Breast epithelium (tissue), 4 donors: Measurements from ENCODE around the gene GIPR. TPM values are rescaled to one million over a fixed set of nuclear protein-coding genes. Genes with fewer than 3 reads are reported as not detected.
A peak's percentile ranks its signal among the peaks of the same experiment; 100 is the strongest.

Source experiments
- DNase-seq, 2 donors: peaks; one replicate each; pipeline ENCODE4 v3.0.0-alpha.2; 2019; ENCODE audit warnings: low spot score in 2 of 2
- H3K27ac ChIP-seq, 2 donors: fragments of 200-600 bp; sonication (generic) in 1 of 2; one replicate each; pipeline ENCODE4 v1.5.1; 2016 to 2019; ENCODE audit warnings: mild to moderate bottlenecking in 1 of 2
- H3K27me3 ChIP-seq, 2 donors: fragments of 200-600 bp; sonication (generic) in 1 of 2; one replicate each; pipeline versions ENCODE4 v1.5.1 to v1.6.0; 2017 to 2019; ENCODE audit warnings: control low read depth in 1 of 2, mild to moderate bottlenecking in 1 of 2
- H3K36me3 ChIP-seq: fragments of 200-600 bp; one replicate; pipeline ENCODE4 v1.5.1; 2019
- H3K4me1 ChIP-seq, 2 donors: fragments of 200-600 bp; sonication (generic); one replicate each; pipeline ENCODE4 v1.5.1; 2016 to 2019; ENCODE audit warnings: control low read depth in 1 of 2
- H3K4me3 ChIP-seq, 3 donors: fragments of 200-600 bp; sonication (generic); 1 replicate in 2 of 3; 2 replicates in 1 of 3; pipeline ENCODE4 v1.5.1; 2016 to 2019; ENCODE audit warnings: mild to moderate bottlenecking in 3 of 3, moderate library complexity in 2 of 3
- H3K9me3 ChIP-seq, 2 donors: fragments of 200-600 bp; sonication (generic) in 1 of 2; one replicate each; pipeline ENCODE4 v1.5.1; 2016 to 2019; ENCODE audit warnings: control low read depth in 1 of 2
- POLR2A ChIP-seq: fragments of 450-650 bp; IDR thresholded peaks from one replicate; pipeline ENCODE4 v1.6.1; 2016; ENCODE audit warnings: antibody characterized with exemption, mild to moderate bottlenecking, moderate library complexity
- POLR2AphosphoS5 ChIP-seq, 3 donors: sonication (generic); formaldehyde crosslinking; IDR thresholded peaks; one replicate each; pipeline ENCODE4 v1.6.1; 2017; ENCODE audit warnings: antibody characterized with exemption in 3 of 3
- intact Hi-C: fragments of 100-400 bp; cut with DNase I; formaldehyde crosslinking; loops from one replicate; pipeline ENCODE4 v1.15.1; 2023; ENCODE audit warnings: low total_unique reads
- total RNA-seq, 3 donors: library from RNA; depleted of rRNA; stranded (reverse); fragments of >200 nt; gene quantifications; one replicate each; pipeline ENCODE4 v1.1.0, GENCODE V29; 2016
- TF ChIP-seq, protein P1 (sequence below), 3 donors: fragments of 450-650 bp; IDR thresholded peaks; one replicate each; pipeline ENCODE4 v1.5.1; 2016 to 2017; ENCODE audit warnings: antibody characterized with exemption in 3 of 3, mild to moderate bottlenecking in 3 of 3, moderate library complexity in 3 of 3

Gene GIPR
- total RNA-seq, 3 donors from 2014 or later = 0.16 to 4.9 (median 4.8) TPM

- Histone ChIP-seq H3K4me3 (peak overlapping the region in 2 of 3 donors; percentile 47 to 61), H3K36me3 (no peaks in the 10 kb centered on the region), H3K4me1 (peaks cover 0 to 9% of the 10 kb centered on the region in 2 donors), H3K9me3 (no peaks in the 10 kb centered on the region), H3K27me3 (no peaks in the 10 kb centered on the region), H3K27ac (no peak overlapping the region)
- TF ChIP-seq POLR2A (no peak), POLR2AphosphoS5 (IDR thresholded peaks at IDR 0.05) (no peak)
- TF ChIP-seq, protein P1, sequence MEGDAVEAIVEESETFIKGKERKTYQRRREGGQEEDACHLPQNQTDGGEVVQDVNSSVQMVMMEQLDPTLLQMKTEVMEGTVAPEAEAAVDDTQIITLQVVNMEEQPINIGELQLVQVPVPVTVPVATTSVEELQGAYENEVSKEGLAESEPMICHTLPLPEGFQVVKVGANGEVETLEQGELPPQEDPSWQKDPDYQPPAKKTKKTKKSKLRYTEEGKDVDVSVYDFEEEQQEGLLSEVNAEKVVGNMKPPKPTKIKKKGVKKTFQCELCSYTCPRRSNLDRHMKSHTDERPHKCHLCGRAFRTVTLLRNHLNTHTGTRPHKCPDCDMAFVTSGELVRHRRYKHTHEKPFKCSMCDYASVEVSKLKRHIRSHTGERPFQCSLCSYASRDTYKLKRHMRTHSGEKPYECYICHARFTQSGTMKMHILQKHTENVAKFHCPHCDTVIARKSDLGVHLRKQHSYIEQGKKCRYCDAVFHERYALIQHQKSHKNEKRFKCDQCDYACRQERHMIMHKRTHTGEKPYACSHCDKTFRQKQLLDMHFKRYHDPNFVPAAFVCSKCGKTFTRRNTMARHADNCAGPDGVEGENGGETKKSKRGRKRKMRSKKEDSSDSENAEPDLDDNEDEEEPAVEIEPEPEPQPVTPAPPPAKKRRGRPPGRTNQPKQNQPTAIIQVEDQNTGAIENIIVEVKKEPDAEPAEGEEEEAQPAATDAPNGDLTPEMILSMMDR (IDR thresholded peaks at IDR 0.05) = no peak
- intact Hi-C loops = no loop called here
- no peak for DNase-seq
Observed at GRCh38 chr19:45646345-45646698, 21.7 kb upstream of the GIPR start.

DNA sequence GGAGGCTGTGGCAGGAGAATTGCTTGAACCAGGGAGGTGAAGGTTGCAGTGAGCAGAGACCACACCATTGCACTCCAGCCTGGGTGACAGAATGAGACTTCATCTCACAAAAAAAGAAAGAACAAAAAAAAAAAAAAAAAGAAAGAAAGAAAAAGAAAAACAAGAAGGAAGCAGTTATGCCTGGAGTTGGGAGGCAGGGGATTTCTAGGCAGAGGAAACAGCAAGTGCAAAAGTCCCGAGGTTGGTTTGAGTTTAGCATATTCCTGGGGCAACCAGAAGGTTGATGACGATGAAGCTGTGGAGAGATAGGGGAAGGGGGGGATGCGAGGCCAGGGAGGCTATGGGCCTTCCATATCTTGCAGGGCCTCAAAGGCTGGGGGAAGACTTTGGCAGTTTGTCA is 17.3 kb upstream of the GIPR start:
- intact Hi-C loops = no loop called here
- TF ChIP-seq, protein P1 (IDR thresholded peaks at IDR 0.05) = no peak
- TF ChIP-seq POLR2A (no peak), POLR2AphosphoS5 (IDR thresholded peaks at IDR 0.05) (no peak)

DNA sequence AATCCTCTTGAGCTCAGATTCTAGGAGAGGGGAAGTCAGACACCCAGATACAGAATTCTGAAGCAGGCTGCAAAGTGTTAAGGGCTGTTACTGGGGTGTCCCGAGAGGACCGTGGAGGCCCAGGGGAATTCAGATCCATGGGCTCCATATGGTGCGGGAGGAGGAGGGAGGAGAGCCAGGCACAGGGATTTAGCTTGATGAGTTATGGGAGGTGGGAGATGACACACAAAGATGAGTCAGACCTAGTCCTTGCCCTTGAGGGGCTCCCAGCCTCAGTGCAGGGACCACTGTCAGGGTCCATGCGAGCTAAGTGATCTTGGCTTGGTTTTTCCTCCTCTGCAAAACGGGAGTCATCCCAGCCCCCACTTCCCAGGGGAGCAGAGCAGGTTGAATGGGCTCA is 14.4 kb upstream of the GIPR start:
- Histone ChIP-seq H3K27me3 (no peaks in the 10 kb centered on the region), H3K4me3 (no peak overlapping the region), H3K4me1 (no peaks in the 10 kb centered on the region), H3K36me3 (no peaks in the 10 kb centered on the region), H3K9me3 (no peaks in the 10 kb centered on the region), H3K27ac (no peak overlapping the region)
- intact Hi-C loops = no loop called here
- no peak for DNase-seq
- TF ChIP-seq, protein P1 (IDR thresholded peaks at IDR 0.05) = no peak
- TF ChIP-seq POLR2A (no peak), POLR2AphosphoS5 (IDR thresholded peaks at IDR 0.05) (no peak)

More for the DNA sequence above, 17.3 kb upstream of the GIPR start:
- H3K36me3 ChIP-seq = no peaks in the 10 kb centered on the region
- DNase-seq = no peak
- H3K27me3 ChIP-seq = no peaks in the 10 kb centered on the region
- H3K9me3 ChIP-seq = no peaks in the 10 kb centered on the region
- H3K4me3 ChIP-seq = no peak overlapping the region
- no peak overlapping the region for H3K27ac ChIP-seq
- no peaks in the 10 kb centered on the region for H3K4me1 ChIP-seq

- Histone ChIP-seq H3K4me3 (no peak overlapping the region), H3K27ac (no peak overlapping the region), H3K36me3 (no peaks in the 10 kb centered on the region), H3K4me1 (no peaks in the 10 kb centered on the region), H3K27me3 (no peaks in the 10 kb centered on the region), H3K9me3 (no peaks in the 10 kb centered on the region)
- intact Hi-C loops = no loop called here
- DNase-seq = no peak
- no peak for TF ChIP-seq POLR2A
- TF ChIP-seq, protein P1 (IDR thresholded peaks at IDR 0.05) = no peak
- no peak for TF ChIP-seq POLR2AphosphoS5 (IDR thresholded peaks at IDR 0.05)
Observed at GRCh38 chr19:45655073-45655472, 12.9 kb upstream of the GIPR start.

- TF ChIP-seq, protein P1 (IDR thresholded peaks at IDR 0.05) = no peak
- TF ChIP-seq POLR2AphosphoS5 (IDR thresholded peaks at IDR 0.05) = no peak
- no peak for TF ChIP-seq POLR2A
- Histone ChIP-seq H3K27me3 (no peaks in the 10 kb centered on the region), H3K27ac (no peak overlapping the region), H3K9me3 (no peaks in the 10 kb centered on the region), H3K4me3 (no peak overlapping the region), H3K4me1 (no peaks in the 10 kb centered on the region), H3K36me3 (no peaks in the 10 kb centered on the region)
- no peak for DNase-seq
- intact Hi-C loops = no loop called here
Observed at GRCh38 chr19:45657520-45658167, 10.4 kb upstream of the GIPR start.
